Measurements from ENCODE around the gene NDUFB5. TPM values are rescaled to one million over a fixed set of nuclear protein-coding genes. Genes with fewer than 3 reads are reported as not detected.

NDUFB5 gene
- polyA plus RNA-seq, 1 of the 3 experiments (the other 2 are of a cell fraction) = 35.3 TPM

GRCh38 chr3:179652447-179653095, 48.0 kb downstream of the NDUFB5 start, which contains the start of gene USP13 (continued):
- no peak for TF ChIP-seq FOSL2 (IDR thresholded peaks at IDR 0.05; ENCODE audit: borderline replicate concordance, low read depth)
- peak; percentile 53; the same call in 1 of the 2 replicates for TF ChIP-seq POLR2AphosphoS5 (IDR thresholded peaks at IDR 0.05; ENCODE audit: low read depth, low read length)
- no peak for TF ChIP-seq TEAD4 (IDR thresholded peaks at IDR 0.05; ENCODE audit: borderline replicate concordance, insufficient read depth)
- no peak for TF ChIP-seq USF2 (IDR thresholded peaks at IDR 0.05; ENCODE audit: borderline replicate concordance, low read depth, low read length)
- no peak for TF ChIP-seq GATA2 (CRISPR knock-in tag; IDR thresholded peaks at IDR 0.05)
- no peak for TF ChIP-seq SMC3 (IDR thresholded peaks at IDR 0.05; ENCODE audit: low read depth, low read length)
- TF ChIP-seq CTCF (IDR thresholded peaks at IDR 0.05) = no peak
- TF ChIP-seq EP300 (IDR thresholded peaks at IDR 0.05; ENCODE audit: borderline replicate concordance in 1 of 2, low read depth in 1 of 2, low read length in 1 of 2) = no peak
- no peak for TF ChIP-seq EZH2phosphoT487 (IDR thresholded peaks at IDR 0.05; ENCODE audit: borderline replicate concordance, low read depth)
- no peak for TF ChIP-seq NFIC (IDR thresholded peaks at IDR 0.05; ENCODE audit: borderline replicate concordance)
- TF ChIP-seq MXI1 (IDR thresholded peaks at IDR 0.05; ENCODE audit: low read depth, low read length) = peak; percentile 19; the same call in 1 of the 2 replicates
- no peak for TF ChIP-seq RAD21 (IDR thresholded peaks at IDR 0.05; ENCODE audit: low read length)
- TF ChIP-seq, protein P1, sequence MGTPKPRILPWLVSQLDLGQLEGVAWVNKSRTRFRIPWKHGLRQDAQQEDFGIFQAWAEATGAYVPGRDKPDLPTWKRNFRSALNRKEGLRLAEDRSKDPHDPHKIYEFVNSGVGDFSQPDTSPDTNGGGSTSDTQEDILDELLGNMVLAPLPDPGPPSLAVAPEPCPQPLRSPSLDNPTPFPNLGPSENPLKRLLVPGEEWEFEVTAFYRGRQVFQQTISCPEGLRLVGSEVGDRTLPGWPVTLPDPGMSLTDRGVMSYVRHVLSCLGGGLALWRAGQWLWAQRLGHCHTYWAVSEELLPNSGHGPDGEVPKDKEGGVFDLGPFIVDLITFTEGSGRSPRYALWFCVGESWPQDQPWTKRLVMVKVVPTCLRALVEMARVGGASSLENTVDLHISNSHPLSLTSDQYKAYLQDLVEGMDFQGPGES (IDR thresholded peaks at IDR 0.05; ENCODE audit: low read depth, low read length) = no peak
- peak; percentile 21; the same call in 1 of the 2 replicates for TF ChIP-seq NRF1 (IDR thresholded peaks at IDR 0.05; ENCODE audit: low read depth, low read length)
- TF ChIP-seq JUND (IDR thresholded peaks at IDR 0.05) = no peak
- no peak for TF ChIP-seq RXRA (IDR thresholded peaks at IDR 0.05; ENCODE audit: borderline replicate concordance, low read depth)
- no peak for TF ChIP-seq GABPA (IDR thresholded peaks at IDR 0.05; ENCODE audit: low read depth)
- TF ChIP-seq REST (IDR thresholded peaks at IDR 0.05; ENCODE audit: low read depth, low read length) = no peak
- peak; percentile 17; the same call in 1 of the 2 replicates for TF ChIP-seq ZBTB33 (IDR thresholded peaks at IDR 0.05; ENCODE audit: borderline replicate concordance, low read depth)
